ENCODE results near the gene PCGF2.

PCGF2 gene

GRCh38 chr17:38724337-38724988 lies 23.7 kb downstream of the PCGF2 start:
- TF ChIP-seq CTCF (conservative IDR thresholded peaks at IDR 0.05; ENCODE audit: low read length) = no peak
- no peak overlapping the region for H3K4me3 ChIP-seq (ENCODE audit: low read length)
- no peak for DNase-seq (ENCODE audit: low read depth)

- no peak for DNase-seq (ENCODE audit: low read depth)
- TF ChIP-seq CTCF (conservative IDR thresholded peaks at IDR 0.05; ENCODE audit: low read length) = no peak
- H3K4me3 ChIP-seq (ENCODE audit: low read length) = no peak overlapping the region
Observed at GRCh38 chr17:38721802-38722201, 26.3 kb downstream of the PCGF2 start.

GRCh38 chr17:38720941-38721340 lies 27.2 kb downstream of the PCGF2 start:
- H3K4me3 ChIP-seq (ENCODE audit: low read length) = no peak overlapping the region
- no peak for TF ChIP-seq CTCF (conservative IDR thresholded peaks at IDR 0.05; ENCODE audit: low read length)
- DNase-seq (ENCODE audit: low read depth) = no peak

GRCh38 chr17:38719943-38720641 lies 28.0 kb downstream of the PCGF2 start:
- TF ChIP-seq CTCF (conservative IDR thresholded peaks at IDR 0.05; ENCODE audit: low read length) = no peak
- no peak overlapping the region for H3K4me3 ChIP-seq (ENCODE audit: low read length)
- no peak for DNase-seq (ENCODE audit: low read depth)

- DNase-seq (ENCODE audit: low read depth) = no peak
- no peak for TF ChIP-seq CTCF (conservative IDR thresholded peaks at IDR 0.05; ENCODE audit: low read length)
- no peak overlapping the region for H3K4me3 ChIP-seq (ENCODE audit: low read length)
Observed at GRCh38 chr17:38719289-38719942, 28.7 kb downstream of the PCGF2 start.

- no peak overlapping the region for H3K4me3 ChIP-seq (ENCODE audit: low read length)
- no peak for TF ChIP-seq CTCF (conservative IDR thresholded peaks at IDR 0.05; ENCODE audit: low read length)
- no peak for DNase-seq (ENCODE audit: low read depth)
Observed at GRCh38 chr17:38717139-38717745, 30.9 kb downstream of the PCGF2 start.
